GM18508 (cell line): ENCODE data around the gene HYCC1.
"Not testable (repeated sequence)": the region's sequence is repeated elsewhere in the genome, so short reads cannot be mapped to it uniquely, and the experiment has no call there.

Source experiments
- ATAC-seq: cut with Tn5 transposase; IDR thresholded peaks from one replicate; pipeline ENCODE4 v1.9.1; 2021; ENCODE audit warnings: moderate number of reproducible peaks; ENCODE audit not compliant: insufficient read depth, unreplicated experiment

The HYCC1 gene

DNA sequence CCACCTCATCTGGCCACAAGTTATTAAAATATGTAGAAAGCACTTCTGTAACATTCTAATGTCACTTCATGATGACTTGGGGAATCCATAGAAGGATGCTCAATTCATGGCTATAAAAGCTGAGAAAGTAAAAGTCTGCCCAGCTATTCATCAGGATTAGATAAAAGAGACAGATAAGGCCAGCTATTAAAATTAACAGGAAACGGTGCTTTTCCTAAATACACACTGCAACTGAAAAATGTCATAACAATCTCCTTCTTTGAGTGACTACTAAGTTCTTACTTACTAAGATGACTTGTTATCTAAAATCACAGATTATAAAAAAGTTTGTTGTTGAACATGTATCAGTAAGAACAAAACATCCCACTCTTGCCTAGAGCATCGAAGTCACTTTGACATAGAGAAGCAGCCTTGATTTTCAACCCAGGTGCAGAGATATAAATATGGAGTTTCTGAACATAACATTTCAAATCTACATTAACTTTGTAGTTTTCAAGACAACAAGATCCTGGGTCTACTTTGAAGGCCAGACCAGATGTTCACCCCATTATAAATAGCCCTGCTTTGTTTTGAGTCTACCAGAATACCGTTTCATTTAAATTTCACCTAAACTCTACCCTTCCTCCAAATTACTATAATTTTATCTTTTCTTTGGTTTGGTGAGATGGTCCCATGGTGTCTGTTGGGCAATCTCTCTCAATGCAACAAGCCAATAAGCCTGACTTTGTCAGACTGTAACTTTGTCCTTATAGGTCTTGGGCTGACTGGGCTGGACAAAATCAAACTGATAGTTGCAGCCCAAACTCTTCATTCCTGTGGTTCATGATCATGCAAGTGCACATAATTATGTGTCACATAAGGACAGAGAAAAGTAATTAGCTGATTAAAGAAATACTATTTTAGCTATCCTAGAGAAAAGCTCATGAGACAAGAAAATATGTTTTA is 24.0 kb downstream of the HYCC1 start:
- no peak for ATAC-seq

- ATAC-seq, result no peak
Observed at GRCh38 chr7:22985436-22985835, 28.5 kb downstream of the HYCC1 start.

- ATAC-seq, result no peak
Observed at GRCh38 chr7:22983257-22983855, 30.6 kb downstream of the HYCC1 start.

GRCh38 chr7:22980422-22980821 is 33.5 kb downstream of the HYCC1 start:
- ATAC-seq, result no peak

DNA sequence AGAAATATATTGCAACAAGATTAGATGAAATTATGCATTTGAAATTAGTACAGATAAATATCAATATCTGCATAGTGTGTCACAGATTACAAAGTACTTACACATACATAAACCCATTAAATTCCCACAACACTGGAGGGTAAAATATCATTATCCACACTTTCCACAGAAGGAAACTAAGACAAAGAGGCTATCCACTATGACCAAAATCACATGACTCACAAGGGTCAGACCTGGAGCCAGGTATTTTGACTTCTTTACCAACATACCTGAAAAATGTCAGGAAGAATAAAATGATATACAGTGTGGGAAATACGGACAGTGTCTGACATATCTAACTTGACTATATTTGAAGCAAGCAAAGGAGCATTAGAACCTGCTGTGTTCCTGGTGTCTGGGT is 34.1 kb downstream of the HYCC1 start:
- no peak for ATAC-seq

GRCh38 chr7:22979251-22979650 is 34.7 kb downstream of the HYCC1 start:
- no peak for ATAC-seq

GRCh38 chr7:22974636-22975035 is 39.3 kb downstream of the HYCC1 start:
- ATAC-seq, result not testable (repeated sequence)

DNA sequence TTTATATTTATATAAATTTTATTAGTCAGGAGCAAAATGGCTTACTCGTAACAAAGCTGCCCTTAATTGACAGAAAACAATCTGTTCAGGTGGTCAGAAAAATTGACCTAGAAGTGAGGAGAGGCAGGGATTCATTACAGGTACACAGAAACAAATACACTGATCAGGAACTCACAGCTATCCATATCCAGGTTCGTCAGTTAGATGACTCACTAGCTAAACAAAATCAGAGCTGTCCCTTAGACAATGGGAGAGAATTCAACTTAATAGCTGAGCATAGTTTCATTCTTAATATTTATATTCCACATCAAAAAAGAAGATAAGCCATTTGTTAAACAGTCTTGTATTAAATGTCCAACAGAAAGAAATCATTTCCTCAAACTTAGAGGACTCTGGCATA is 41.7 kb downstream of the HYCC1 start:
- no peak for ATAC-seq

- ATAC-seq, result no peak
Observed at GRCh38 chr7:22969010-22969431, 44.9 kb downstream of the HYCC1 start.
